Cerebellar cortex (tissue), 1 donor: Measurements from ENCODE around the gene RAB19.
"Not testable (repeated sequence)": the region's sequence is repeated elsewhere in the genome, so short reads cannot be mapped to it uniquely, and the experiment has no call there.

Experiments used
- DNase-seq: peaks from one replicate; pipeline ENCODE4 v3.0.0-alpha.2; 2015; ENCODE audit warnings: low spot score

RAB19 gene

GRCh38 chr7:140402178-140402835 is 1.6 kb upstream of the RAB19 start:
- DNase-seq: no peak

- no peak for DNase-seq
These were observed 757 bp downstream of the RAB19 start for GRCh38 chr7:140404565-140405065.

DNA sequence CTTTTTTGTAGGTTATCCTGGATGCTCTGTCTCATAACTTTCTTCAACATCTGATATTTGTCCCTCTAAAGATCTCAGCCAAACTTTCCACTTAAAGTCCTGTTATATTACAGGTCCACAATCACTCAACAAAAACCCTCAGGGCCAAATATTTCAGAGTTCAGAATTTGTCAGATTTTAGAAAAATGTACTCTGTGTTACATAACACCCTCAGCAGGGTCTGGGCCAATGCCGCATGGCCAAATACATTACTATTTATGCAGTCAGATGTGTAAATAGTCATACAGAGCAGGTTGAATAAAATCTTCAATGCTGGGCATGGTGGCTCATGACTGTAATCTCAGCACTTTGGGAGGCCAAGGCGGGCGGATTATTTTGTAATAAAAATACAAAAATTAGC is 11.5 kb downstream of the RAB19 start:
- no peak for DNase-seq

DNA sequence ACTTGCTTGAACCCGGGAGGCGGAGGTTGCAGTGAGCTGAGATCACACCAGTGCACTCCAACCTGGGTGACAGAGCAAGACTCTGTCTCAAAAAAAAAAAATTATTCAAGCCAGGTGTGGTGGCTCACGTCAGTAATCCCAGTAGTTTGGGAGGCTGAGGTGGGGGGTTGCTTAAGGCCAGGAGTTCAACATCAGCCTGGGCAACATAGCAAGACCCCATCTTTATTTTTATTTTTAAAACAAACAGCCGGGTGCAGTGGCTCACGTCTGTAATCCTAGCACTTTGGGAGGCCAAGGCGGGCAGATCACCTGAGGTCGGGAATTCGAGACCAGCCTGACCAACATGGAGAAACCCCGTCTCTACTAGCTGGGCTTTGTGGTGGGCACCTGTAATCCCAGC is 12.0 kb downstream of the RAB19 start:
- DNase-seq: not testable (repeated sequence)

DNA sequence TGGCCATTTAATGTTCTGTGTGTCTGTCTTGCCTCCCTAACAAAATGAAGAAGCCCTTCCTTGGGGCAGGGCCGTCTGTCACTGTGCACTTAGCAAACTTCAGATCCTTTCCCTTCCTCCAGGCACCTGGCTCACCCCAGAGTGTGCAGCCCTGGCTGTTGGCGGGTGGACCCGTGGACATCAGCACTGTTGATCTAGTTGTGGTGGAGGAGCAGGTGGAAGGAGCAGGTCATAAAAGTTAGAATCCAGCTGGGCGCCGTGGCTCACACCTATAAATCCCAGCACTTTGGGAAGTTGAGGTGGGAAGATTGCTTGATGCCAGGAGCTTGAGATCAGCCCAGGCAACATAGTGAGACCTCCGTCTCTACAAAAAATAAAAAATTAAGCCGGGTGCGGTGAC is 12.7 kb downstream of the RAB19 start:
- DNase-seq: no peak

DNA sequence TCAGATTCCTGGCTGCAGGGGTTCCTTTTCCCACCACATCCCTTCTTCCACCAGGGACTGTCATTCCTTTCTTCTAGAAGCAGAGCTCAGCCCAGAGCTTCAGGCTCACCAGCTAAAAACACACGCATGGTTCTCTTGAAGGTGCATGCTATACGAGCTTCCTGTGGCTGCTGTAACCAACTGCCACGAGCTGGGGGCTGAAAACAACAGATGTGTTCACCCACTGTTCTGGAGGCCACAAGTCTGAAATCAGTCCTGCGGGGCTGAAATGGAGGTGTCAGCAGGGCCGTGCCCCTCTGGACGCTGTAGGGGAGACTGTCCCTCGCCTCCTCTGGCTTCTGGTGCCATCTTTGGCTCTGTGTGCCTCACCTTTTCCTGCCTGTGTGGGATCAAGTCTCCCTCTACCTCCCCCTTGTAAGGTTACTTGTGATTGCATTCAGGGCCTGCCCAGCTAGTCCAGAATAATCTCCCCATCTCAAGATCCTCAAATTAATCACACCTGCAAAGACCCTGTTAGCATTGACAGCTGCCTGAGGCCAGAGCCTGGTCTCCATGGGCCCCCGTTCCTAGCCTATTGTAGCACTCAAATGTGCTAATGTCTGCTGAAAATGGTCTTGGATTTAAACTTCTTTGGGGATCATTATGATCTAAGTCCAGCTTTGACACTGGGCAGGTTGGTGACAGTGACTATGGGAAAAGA is 13.7 kb downstream of the RAB19 start:
- no peak for DNase-seq

- not testable (repeated sequence) for DNase-seq
These were observed 14.3 kb downstream of the RAB19 start for GRCh38 chr7:140418156-140418472.

DNA sequence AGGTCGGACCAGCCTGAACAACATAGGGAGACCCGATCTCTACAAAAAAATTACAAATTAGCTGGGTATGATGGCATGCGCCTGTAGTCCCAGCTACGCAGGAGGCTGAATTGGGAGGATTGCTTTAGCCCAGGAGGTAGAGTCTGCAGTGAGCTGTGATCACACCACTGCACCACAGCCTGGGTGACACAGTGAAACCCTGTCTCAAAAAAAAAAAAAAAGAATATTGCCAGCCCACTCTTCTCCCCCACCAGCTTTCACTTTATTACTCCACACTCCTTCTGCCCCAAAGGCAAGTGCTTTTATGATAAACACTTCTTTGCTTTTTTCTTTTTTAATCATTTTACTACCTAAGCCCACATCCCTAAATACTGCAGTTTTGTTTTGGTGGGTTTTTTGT is 14.8 kb downstream of the RAB19 start:
- DNase-seq: no peak

DNA sequence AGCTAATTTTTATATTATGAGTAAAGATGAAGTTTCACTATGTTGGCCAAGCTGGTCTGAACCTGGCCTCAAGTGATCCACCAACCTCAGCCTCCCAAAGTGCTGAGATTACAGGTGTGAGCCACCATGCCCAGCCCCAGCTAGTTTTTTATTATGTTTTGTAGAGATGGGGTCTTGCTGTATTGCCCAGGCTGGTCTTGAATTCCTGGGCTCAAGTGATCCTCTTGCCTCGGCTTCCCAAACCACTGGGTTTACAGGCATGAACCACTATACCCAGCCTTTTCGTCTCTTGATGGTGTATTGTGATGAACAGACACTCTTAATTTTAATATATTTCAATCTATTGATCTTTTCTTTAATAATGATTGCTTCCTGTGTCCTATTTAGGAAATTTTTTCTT is 17.7 kb downstream of the RAB19 start:
- DNase-seq: no peak

- no peak for DNase-seq
These were observed 19.6 kb downstream of the RAB19 start for GRCh38 chr7:140423501-140423900.

DNA sequence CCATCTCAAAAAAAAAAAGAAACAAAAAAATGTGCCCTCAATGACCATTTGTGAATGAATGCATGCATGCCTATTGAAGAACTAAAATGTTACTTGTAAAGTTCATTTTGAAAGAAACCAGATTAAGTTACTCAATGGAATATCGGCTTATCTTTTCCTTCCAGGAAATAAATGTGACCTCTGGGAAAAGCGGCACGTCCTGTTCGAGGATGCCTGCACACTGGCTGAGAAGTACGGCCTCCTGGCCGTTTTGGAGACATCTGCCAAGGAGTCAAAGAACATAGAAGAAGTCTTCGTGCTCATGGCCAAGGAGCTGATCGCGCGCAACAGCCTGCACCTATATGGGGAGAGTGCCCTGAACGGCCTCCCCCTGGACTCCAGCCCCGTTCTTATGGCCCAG is 21.9 kb downstream of the RAB19 start:
- DNase-seq: no peak

- no peak for DNase-seq
These were observed 22.3 kb downstream of the RAB19 start for GRCh38 chr7:140426130-140426529.

DNA sequence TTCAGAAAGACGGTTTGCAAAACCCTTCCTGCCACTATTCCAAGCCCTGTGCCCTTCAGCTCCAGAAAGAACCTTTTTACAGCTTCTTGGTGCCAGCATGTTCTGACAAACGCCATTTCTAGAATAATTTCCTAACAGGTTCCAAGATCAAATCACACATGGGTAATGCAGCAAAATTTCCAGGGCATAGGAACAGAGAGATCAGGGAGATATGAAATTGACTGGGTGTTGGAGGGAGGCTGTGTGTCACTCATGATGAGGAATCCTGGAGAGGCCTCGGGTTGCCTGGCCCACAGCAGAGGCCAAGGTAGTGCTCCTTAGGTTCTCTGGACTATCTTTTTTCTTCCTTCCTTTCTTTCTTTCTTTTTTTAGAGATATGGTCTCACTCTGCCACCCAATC is 29.5 kb downstream of the RAB19 start:
- no peak for DNase-seq

DNA sequence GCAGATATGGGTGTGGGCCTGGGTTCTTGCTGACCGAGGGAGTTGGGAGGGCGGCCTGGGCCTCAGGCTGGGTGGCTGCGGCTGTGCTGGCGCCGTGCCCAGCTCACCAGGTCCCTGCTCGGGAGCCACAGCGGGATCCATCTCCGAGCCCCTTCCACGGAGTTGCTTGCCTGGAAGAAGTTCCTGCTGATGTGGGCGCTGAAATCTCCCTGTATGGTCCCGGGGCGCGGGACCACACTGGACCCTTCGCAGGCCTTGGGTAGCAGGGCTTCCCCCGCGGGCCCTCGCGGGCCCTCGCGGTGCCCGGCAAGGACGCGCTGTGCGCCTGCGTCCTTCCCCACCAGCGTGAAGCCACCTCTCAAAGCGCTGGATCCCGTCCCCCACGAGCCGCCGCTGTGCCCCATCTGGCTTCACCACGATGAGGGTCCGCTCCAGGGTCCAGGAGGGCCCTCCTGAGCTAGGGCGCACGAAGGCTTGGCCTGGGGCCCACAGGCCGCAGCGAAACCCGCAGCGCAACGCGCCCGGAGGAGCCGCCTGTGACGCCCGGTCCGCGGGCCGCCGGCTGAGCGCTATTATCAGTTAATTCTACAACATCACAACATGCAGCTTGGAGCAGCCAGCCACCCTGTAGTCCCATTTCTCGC is 31.5 kb downstream of the RAB19 start:
- no peak for DNase-seq

DNA sequence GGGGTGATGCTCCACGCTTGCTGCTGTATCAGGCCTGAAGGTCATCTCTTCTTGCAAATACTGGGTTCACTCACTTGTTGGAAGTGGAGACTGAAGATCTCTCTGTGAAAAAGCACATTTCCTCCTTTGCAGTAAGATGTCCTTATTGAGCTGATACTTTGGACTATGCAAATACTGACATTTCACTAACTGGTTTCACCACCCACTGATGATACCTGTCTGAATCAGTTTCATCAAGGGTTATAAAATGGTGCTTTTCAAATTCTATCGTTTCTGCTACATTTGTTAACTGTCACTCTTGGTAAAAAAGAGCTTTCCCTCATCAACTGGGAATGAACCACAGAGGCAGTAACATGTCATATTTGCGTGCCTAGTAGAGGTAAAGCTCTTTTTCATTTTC is 35.5 kb downstream of the RAB19 start:
- no peak for DNase-seq

DNA sequence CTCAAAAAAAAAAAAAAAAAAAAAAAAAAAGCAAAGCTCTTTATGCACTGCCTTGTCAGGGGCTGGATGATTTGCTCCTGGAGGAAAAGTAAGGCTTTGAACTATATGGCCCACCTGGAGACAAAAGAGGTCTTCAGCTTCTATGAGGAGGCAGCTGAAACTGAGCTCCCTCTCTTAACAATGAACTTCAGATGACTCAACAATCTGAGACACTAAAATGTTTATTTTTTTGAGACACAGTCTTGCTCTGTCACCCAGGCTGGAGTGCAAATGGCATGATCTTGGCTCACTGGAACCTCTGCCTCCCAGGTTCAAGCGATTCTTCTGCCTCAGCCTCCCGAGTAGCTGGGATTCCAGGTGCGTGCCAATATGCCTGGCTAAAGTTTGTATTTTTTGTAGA is 36.7 kb downstream of the RAB19 start:
- DNase-seq: no peak

DNA sequence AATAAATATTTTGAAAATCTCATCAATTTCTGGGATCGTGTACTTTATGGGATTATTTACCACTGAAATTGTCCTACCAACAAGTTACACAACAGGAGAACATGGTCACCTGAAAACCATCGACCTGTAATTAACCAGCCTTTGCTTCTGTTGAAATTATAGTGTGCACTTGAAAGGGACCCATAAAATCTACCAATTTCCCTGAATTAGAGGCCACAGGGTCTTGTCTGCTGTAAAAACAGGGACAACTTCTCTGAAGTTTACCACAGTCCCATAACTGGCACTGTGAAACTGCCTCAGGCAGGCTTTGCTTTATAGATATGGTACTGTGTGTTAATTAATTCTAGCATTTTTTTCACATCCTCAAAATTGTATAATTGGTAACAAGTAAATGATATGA is 37.7 kb downstream of the RAB19 start:
- no peak for DNase-seq

DNA sequence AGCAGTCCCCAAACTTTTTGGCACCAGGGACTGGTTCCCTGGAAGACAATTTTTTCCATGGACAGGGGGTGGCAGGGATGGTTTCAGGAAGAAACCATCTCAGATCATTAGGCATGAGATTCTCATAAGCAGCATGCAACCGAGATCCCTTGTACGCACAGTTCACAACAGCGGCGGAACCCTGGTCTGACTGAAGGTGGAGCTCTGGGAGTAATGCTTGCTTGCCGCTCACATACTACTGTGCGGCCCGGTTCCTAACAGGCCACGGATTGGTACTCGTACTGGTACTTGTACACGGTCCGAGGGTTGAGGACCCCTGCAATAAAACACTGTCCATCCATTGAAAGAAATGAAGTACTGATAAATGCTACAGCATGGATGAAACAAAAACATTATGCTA is 42.6 kb downstream of the RAB19 start:
- no peak for DNase-seq

- DNase-seq: no peak
These were observed 44.0 kb downstream of the RAB19 start for GRCh38 chr7:140447841-140448240.

- no peak for DNase-seq
These were observed 45.1 kb downstream of the RAB19 start for GRCh38 chr7:140448781-140449480.

- no peak for DNase-seq
These were observed 47.9 kb downstream of the RAB19 start for GRCh38 chr7:140451716-140452115.

- no peak for DNase-seq
These were observed 49.4 kb downstream of the RAB19 start for GRCh38 chr7:140453273-140453672.
